Measurements from ENCODE around the gene CDH13. TPM values are rescaled to one million over a fixed set of nuclear protein-coding genes. Genes with fewer than 3 reads are reported as not detected.

The CDH13 gene
- total and polyA plus RNA-seq, 12 donors: 0.86 to 30.6 (median 2.4) TPM

- Histone ChIP-seq H3K9me3 (replicated peaks in 1 of 3) (no peaks in the 10 kb centered on the region), H3K36me3 (replicated peaks in 1 of 2) (no peaks in the 10 kb centered on the region), H3K27me3 (no peaks in the 10 kb centered on the region), H3K27ac (no peak overlapping the region), H3K4me3 (no peak overlapping the region), H3K4me1 (replicated peaks in 1 of 2) (no peaks in the 10 kb centered on the region)
- 73 to 84% (median 77%) methylated on average over 4 of the region's 4 CpGs for WGBS, 4 donors
- TF ChIP-seq CTCF (IDR thresholded peaks at IDR 0.05): no peak
- no peak for TF ChIP-seq POLR2A (IDR thresholded peaks at IDR 0.05)
- DNase-seq: no peak
- intact Hi-C loops (cut with DNase I): no loop called here
Observed at GRCh38 chr16:82638095-82638798, 11.5 kb downstream of the CDH13 start.

GRCh38 chr16:82639263-82639662 is 12.5 kb downstream of the CDH13 start:
- 52 to 68% (median 60%) methylated on average over 3 of the region's 3 CpGs for WGBS, 4 donors
- DNase-seq: no peak
- Histone ChIP-seq H3K27ac (no peak overlapping the region), H3K9me3 (replicated peaks in 1 of 3) (no peaks in the 10 kb centered on the region), H3K27me3 (no peaks in the 10 kb centered on the region), H3K36me3 (replicated peaks in 1 of 2) (no peaks in the 10 kb centered on the region), H3K4me3 (no peak overlapping the region), H3K4me1 (replicated peaks in 1 of 2) (no peaks in the 10 kb centered on the region)
- no peak for TF ChIP-seq POLR2A (IDR thresholded peaks at IDR 0.05)
- no peak for TF ChIP-seq CTCF (IDR thresholded peaks at IDR 0.05)
- intact Hi-C loops (cut with DNase I): no loop called here

GRCh38 chr16:82639666-82640336 is 13.0 kb downstream of the CDH13 start:
- no peaks in the 10 kb centered on the region for H3K27me3 ChIP-seq
- H3K9me3 ChIP-seq (replicated peaks in 1 of 3): no peaks in the 10 kb centered on the region
- intact Hi-C loops (cut with DNase I): no loop called here
- no peak overlapping the region for H3K27ac ChIP-seq
- peak; percentile 42 to 62 (median 50) for TF ChIP-seq CTCF (IDR thresholded peaks at IDR 0.05)
- TF ChIP-seq POLR2A (IDR thresholded peaks at IDR 0.05): no peak
- H3K4me3 ChIP-seq: no peak overlapping the region
- H3K36me3 ChIP-seq (replicated peaks in 1 of 2): no peaks in the 10 kb centered on the region
- no peaks in the 10 kb centered on the region for H3K4me1 ChIP-seq (replicated peaks in 1 of 2)
- DNase-seq: peak in 6 of 7 donors; percentile 22 to 62 (median 46)
- 31 to 38% (median 37%) methylated on average over 7 to 9 of the region's 9 CpGs for WGBS, 4 donors

- Histone ChIP-seq H3K27me3 (no peaks in the 10 kb centered on the region), H3K4me3 (no peak overlapping the region), H3K27ac (no peak overlapping the region), H3K9me3 (replicated peaks in 1 of 3) (no peaks in the 10 kb centered on the region), H3K4me1 (replicated peaks in 1 of 2) (no peaks in the 10 kb centered on the region), H3K36me3 (replicated peaks in 1 of 2) (no peaks in the 10 kb centered on the region)
- intact Hi-C loops (cut with DNase I): no loop called here
- DNase-seq: no peak
- TF ChIP-seq POLR2A (IDR thresholded peaks at IDR 0.05) (no peak), CTCF (IDR thresholded peaks at IDR 0.05) (peak in 1 of 6 experiments; percentile 7)
- 76 to 81% (median 78%) methylated on average over 6 of the region's 6 CpGs for WGBS, 4 donors
Observed at GRCh38 chr16:82641336-82641984, 14.7 kb downstream of the CDH13 start.

Data from adrenal gland (tissue), 12 donors.